ENCODE data around the gene ASXL2.

DNA sequence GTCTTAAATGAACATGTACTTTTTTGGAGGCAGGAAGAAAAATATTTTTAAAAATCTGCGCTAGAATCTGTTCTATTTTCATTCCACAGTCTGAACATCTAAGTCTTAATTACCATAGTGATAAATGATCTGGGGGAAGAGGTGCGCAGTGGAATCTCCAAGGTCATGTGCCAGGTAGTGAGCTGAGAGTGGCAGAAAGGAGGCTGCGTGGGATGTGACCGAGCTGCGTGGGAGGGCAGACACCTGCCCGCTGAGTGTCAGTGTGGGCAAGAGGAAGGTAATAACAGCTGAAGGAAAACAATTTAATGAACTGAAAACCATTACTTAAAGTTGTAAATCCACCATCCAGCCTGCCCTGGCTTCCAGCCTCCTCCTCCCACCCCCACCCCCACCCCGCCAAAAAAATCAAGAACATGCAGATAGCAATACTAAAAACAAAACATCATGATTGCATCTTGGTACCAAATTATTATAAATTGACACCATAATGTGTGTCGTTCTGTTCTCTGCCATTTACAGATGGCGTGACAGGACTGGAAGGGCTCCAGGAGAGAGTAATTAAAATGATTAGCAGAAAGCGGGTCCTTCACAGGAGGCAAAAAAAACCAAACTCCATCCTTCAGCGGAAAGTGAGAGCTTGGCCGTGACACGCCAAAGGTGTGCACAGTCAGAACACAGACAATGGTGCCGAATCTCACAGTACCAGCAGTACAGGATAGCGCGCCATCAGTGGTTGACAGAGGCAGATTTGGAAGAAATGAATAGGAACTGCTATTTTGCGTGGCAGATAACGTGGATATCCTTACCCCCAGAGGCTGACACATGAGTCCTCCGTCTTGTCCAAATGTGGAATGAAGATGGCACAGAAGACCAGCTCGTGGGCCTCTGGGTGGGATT is 193.5 kb downstream of the ASXL2 start:
- TF ChIP-seq, protein P1, sequence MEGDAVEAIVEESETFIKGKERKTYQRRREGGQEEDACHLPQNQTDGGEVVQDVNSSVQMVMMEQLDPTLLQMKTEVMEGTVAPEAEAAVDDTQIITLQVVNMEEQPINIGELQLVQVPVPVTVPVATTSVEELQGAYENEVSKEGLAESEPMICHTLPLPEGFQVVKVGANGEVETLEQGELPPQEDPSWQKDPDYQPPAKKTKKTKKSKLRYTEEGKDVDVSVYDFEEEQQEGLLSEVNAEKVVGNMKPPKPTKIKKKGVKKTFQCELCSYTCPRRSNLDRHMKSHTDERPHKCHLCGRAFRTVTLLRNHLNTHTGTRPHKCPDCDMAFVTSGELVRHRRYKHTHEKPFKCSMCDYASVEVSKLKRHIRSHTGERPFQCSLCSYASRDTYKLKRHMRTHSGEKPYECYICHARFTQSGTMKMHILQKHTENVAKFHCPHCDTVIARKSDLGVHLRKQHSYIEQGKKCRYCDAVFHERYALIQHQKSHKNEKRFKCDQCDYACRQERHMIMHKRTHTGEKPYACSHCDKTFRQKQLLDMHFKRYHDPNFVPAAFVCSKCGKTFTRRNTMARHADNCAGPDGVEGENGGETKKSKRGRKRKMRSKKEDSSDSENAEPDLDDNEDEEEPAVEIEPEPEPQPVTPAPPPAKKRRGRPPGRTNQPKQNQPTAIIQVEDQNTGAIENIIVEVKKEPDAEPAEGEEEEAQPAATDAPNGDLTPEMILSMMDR (IDR thresholded peaks at IDR 0.05; ENCODE audit: insufficient read depth, low read depth, low read length): no peak
- no peak for TF ChIP-seq EZH2 (IDR thresholded peaks at IDR 0.05; ENCODE audit: insufficient read depth, low read length)

Measured in astrocyte (in vitro differentiated cells and primary cell).